BLaER1 treated with 17β-estradiol and CSF1 and Interleukin-3, amounts not matched to agents 10 nM and 100 nM (cell line): Measurements from ENCODE around the gene GNA15.

Experiments
- H3K27ac ChIP-seq, 11 experiments: shearing (Covaris generic); formaldehyde crosslinking; 2 replicates each; pipeline ENCODE4 v1.8.1; 2022
- H3K27me3 ChIP-seq, 11 experiments: shearing (Covaris generic); formaldehyde crosslinking; 2 replicates each; pipeline ENCODE4 v1.8.1; 2022
- H3K36me3 ChIP-seq, 11 experiments: shearing (Covaris generic); formaldehyde crosslinking; 2 replicates each; pipeline ENCODE4 v1.8.1; 2022
- H3K4me1 ChIP-seq, 10 experiments: shearing (Covaris generic); formaldehyde crosslinking; 2 replicates each; pipeline ENCODE4 v1.8.1; 2022
- H3K4me2 ChIP-seq, 11 experiments: shearing (Covaris generic); formaldehyde crosslinking; 2 replicates each; pipeline ENCODE4 v1.8.1; 2022
- H3K4me3 ChIP-seq, 10 experiments: shearing (Covaris generic); formaldehyde crosslinking; 2 replicates each; pipeline ENCODE4 v1.8.1; 2022
- H3K9ac ChIP-seq, 11 experiments: shearing (Covaris generic); formaldehyde crosslinking; 2 replicates each; pipeline ENCODE4 v1.8.1; 2022
- H3K9me3 ChIP-seq, 11 experiments: shearing (Covaris generic); formaldehyde crosslinking; replicated peaks in 1 of 11; 2 replicates each; pipeline ENCODE4 v1.8.1; 2022
- H4K20me1 ChIP-seq, 11 experiments: shearing (Covaris generic); formaldehyde crosslinking; 2 replicates each; pipeline ENCODE4 v1.8.1; 2022
- Cebpa-rat ChIP-seq, 11 experiments: shearing (Covaris generic); IDR thresholded peaks; 2 replicates each; pipeline ENCODE4 v1.8.1; 2022

Gene GNA15

GRCh38 chr19:3140667-3141038, 4.8 kb downstream of the GNA15 start:
- Histone ChIP-seq H4K20me1 (no peaks in the 10 kb centered on the region; a peak in 1 of 22 replicates), H3K4me3 (peak overlapping the region in 7 of 10 experiments; percentile 4 to 93 (median 34); a peak in 9 of 20 replicates), H3K36me3 (peaks cover 0 to 27% (median 18%) of the 10 kb centered on the region in 11 experiments; a peak in 14 of 22 replicates), H3K9me3 (peaks cover 0 to 14% (median 0%) of the 10 kb centered on the region in 11 experiments; a peak in 3 of 22 replicates), H3K4me1 (peaks cover 68 to 91% (median 82%) of the 10 kb centered on the region in 10 experiments), H3K27ac (peak overlapping the region; percentile 82 to 99 (median 94)), H3K9ac (peak overlapping the region; percentile 75 to 90 (median 81); a peak in 21 of 22 replicates), H3K27me3 (no peaks in the 10 kb centered on the region), H3K4me2 (peak overlapping the region; percentile 71 to 97 (median 84))
- TF ChIP-seq Cebpa-rat (IDR thresholded peaks at IDR 0.05), result no peak

- H3K4me3 ChIP-seq, result peak overlapping the region in 5 of 10 experiments; percentile 4 to 53 (median 27); a peak in 8 of 20 replicates
- TF ChIP-seq Cebpa-rat (IDR thresholded peaks at IDR 0.05), result no peak
- H3K27me3 ChIP-seq, result no peaks in the 10 kb centered on the region
- H3K27ac ChIP-seq, result peak overlapping the region; percentile 82 to 99 (median 94)
- H3K4me2 ChIP-seq, result peak overlapping the region; percentile 71 to 97 (median 84)
- H3K36me3 ChIP-seq, result peaks cover 9 to 41% (median 26%) of the 10 kb centered on the region in 11 experiments; a peak in 16 of 22 replicates
- peaks cover 0 to 14% (median 0%) of the 10 kb centered on the region in 11 experiments; a peak in 3 of 22 replicates for H3K9me3 ChIP-seq
- peaks cover 82 to 100% (median 90%) of the 10 kb centered on the region in 10 experiments for H3K4me1 ChIP-seq
- H3K9ac ChIP-seq, result peak overlapping the region; percentile 75 to 90 (median 81)
- H4K20me1 ChIP-seq, result peaks cover 0 to 10% (median 0%) of the 10 kb centered on the region in 11 experiments; a peak in 4 of 22 replicates
Measured at GRCh38 chr19:3142292-3142670, 6.4 kb downstream of the GNA15 start.

- H3K4me1 ChIP-seq, result peaks cover 83 to 100% (median 93%) of the 10 kb centered on the region in 10 experiments
- peaks cover 0 to 14% (median 0%) of the 10 kb centered on the region in 11 experiments; a peak in 3 of 22 replicates for H3K9me3 ChIP-seq
- H3K36me3 ChIP-seq, result peaks cover 9 to 43% (median 28%) of the 10 kb centered on the region in 11 experiments; a peak in 18 of 22 replicates
- no peaks in the 10 kb centered on the region for H3K27me3 ChIP-seq
- peak overlapping the region; percentile 71 to 97 (median 84) for H3K4me2 ChIP-seq
- H4K20me1 ChIP-seq, result peaks cover 0 to 10% (median 0%) of the 10 kb centered on the region in 11 experiments; a peak in 4 of 22 replicates
- H3K27ac ChIP-seq, result peak overlapping the region; percentile 82 to 99 (median 94)
- TF ChIP-seq Cebpa-rat (IDR thresholded peaks at IDR 0.05), result no peak
- peak overlapping the region; percentile 75 to 90 (median 81) for H3K9ac ChIP-seq
- peak overlapping the region in 5 of 10 experiments; percentile 4 to 53 (median 17); a peak in 6 of 20 replicates for H3K4me3 ChIP-seq
Measured at GRCh38 chr19:3142781-3143337, 7.0 kb downstream of the GNA15 start.

GRCh38 chr19:3145909-3146676, 10.3 kb downstream of the GNA15 start:
- Histone ChIP-seq H3K36me3 (peaks cover 37 to 55% (median 45%) of the 10 kb centered on the region in 11 experiments), H4K20me1 (peaks cover 0 to 24% (median 0%) of the 10 kb centered on the region in 11 experiments; a peak in 5 of 22 replicates), H3K27me3 (no peaks in the 10 kb centered on the region), H3K27ac (peak overlapping the region; percentile 58 to 99 (median 66); a peak in 21 of 22 replicates), H3K9ac (peak overlapping the region; percentile 19 to 65 (median 55); a peak in 16 of 22 replicates), H3K4me2 (peak overlapping the region; percentile 50 to 97 (median 80)), H3K4me3 (peak overlapping the region in 2 of 10 experiments; percentile 13 to 38; a peak in 3 of 20 replicates), H3K9me3 (peaks cover 0 to 8% (median 2%) of the 10 kb centered on the region in 11 experiments; a peak in 6 of 22 replicates), H3K4me1 (peaks cover 94 to 100% (median 98%) of the 10 kb centered on the region in 10 experiments)
- no peak for TF ChIP-seq Cebpa-rat (IDR thresholded peaks at IDR 0.05)

- no peak for TF ChIP-seq Cebpa-rat (IDR thresholded peaks at IDR 0.05)
- Histone ChIP-seq H4K20me1 (peaks cover 0 to 24% (median 0%) of the 10 kb centered on the region in 11 experiments; a peak in 5 of 22 replicates), H3K4me2 (peak overlapping the region; percentile 50 to 97 (median 80); a peak in 21 of 22 replicates), H3K9ac (peak overlapping the region in 3 of 11 experiments; percentile 13 to 65 (median 46); a peak in 4 of 22 replicates), H3K9me3 (peaks cover 0 to 13% (median 6%) of the 10 kb centered on the region in 11 experiments; a peak in 14 of 22 replicates), H3K4me3 (no peak overlapping the region; a peak in 1 of 20 replicates), H3K36me3 (peaks cover 43 to 61% (median 51%) of the 10 kb centered on the region in 11 experiments), H3K4me1 (peaks cover 94 to 100% (median 98%) of the 10 kb centered on the region in 10 experiments), H3K27me3 (no peaks in the 10 kb centered on the region), H3K27ac (peak overlapping the region; percentile 58 to 99 (median 66); a peak in 21 of 22 replicates)
Measured at GRCh38 chr19:3146677-3147100, 10.9 kb downstream of the GNA15 start.

- Histone ChIP-seq H3K27me3 (no peaks in the 10 kb centered on the region), H3K4me1 (peaks cover 90 to 100% (median 94%) of the 10 kb centered on the region in 10 experiments), H3K36me3 (peaks cover 59 to 73% (median 69%) of the 10 kb centered on the region in 11 experiments), H4K20me1 (peaks cover 0 to 24% (median 0%) of the 10 kb centered on the region in 11 experiments; a peak in 5 of 22 replicates), H3K27ac (peak overlapping the region in 3 of 11 experiments; percentile 66 to 96 (median 70); a peak in 5 of 22 replicates), H3K4me3 (no peak overlapping the region), H3K9ac (no peak overlapping the region; a peak in 1 of 22 replicates), H3K4me2 (peak overlapping the region; percentile 26 to 84 (median 62); a peak in 15 of 22 replicates), H3K9me3 (peaks cover 0 to 31% (median 19%) of the 10 kb centered on the region in 11 experiments; a peak in 16 of 22 replicates)
- TF ChIP-seq Cebpa-rat (IDR thresholded peaks at IDR 0.05), result no peak
Measured at GRCh38 chr19:3148503-3148902, 12.7 kb downstream of the GNA15 start.

- Histone ChIP-seq H3K4me2 (peak overlapping the region; percentile 26 to 84 (median 62)), H4K20me1 (peaks cover 0 to 24% (median 0%) of the 10 kb centered on the region in 11 experiments; a peak in 5 of 22 replicates), H3K27me3 (no peaks in the 10 kb centered on the region), H3K36me3 (peaks cover 59 to 77% (median 70%) of the 10 kb centered on the region in 11 experiments), H3K4me3 (no peak overlapping the region), H3K9me3 (peaks cover 0 to 34% (median 20%) of the 10 kb centered on the region in 11 experiments; a peak in 16 of 22 replicates), H3K4me1 (peaks cover 85 to 100% (median 94%) of the 10 kb centered on the region in 10 experiments), H3K27ac (peak overlapping the region in 1 of 11 experiments; percentile 94; a peak in 3 of 22 replicates), H3K9ac (no peak overlapping the region)
- TF ChIP-seq Cebpa-rat (IDR thresholded peaks at IDR 0.05), result no peak
Measured at GRCh38 chr19:3149089-3149488, 13.3 kb downstream of the GNA15 start.
